Heart left ventricle (tissue), 13 donors: ENCODE results near the gene RBL1.
"Not testable (repeated sequence)": the region's sequence is repeated elsewhere in the genome, so short reads cannot be mapped to it uniquely, and the experiment has no call there.

ENCODE experiments used
- POLR2A ChIP-seq, 2 donors: fragments of 450-650 bp; IDR thresholded peaks; one replicate each; pipeline ENCODE4 v1.6.1; 2017; ENCODE audit warnings: antibody characterized with exemption in 2 of 2, mild to moderate bottlenecking in 2 of 2, moderate library complexity in 2 of 2
- TF ChIP-seq, protein P1 (sequence below), 12 donors: fragments of 200-600 bp; sonication (generic) in 4 of 12; IDR thresholded peaks; one replicate each; pipeline versions ENCODE4 v1.5.0 to v1.8.0; 2018 to 2022; ENCODE audit warnings: antibody characterized with exemption in 12 of 12, mild to moderate bottlenecking in 5 of 12
- donor health status: ischemic (EF 13 %, LVEDD 7.1; RV severe dilation, severe dysfunction).
- donor health status: DM: no; HTN: yes; CAD: no.
- donor health status: DM: no; HTN: no; CAD: no.
- donor health status: ischemic (EF 25% LVEDD 6.9; RV normal size, moderate dysfunction).
- donor health status: ischemic (EF 25% LVEDD 5.7; RV mildly dilated, moderate dysfunction).
- donor health status: ischemic (EF 35%, LVEDD 5.7; RV mildly dilated, moderate dysfunction).
- donor health status: nonischemic (EF 11% LVEDD 7.7; RV severe dilation, severe dysfunction).
- donor health status: DM: yes; HTN: yes; CAD: no.
- donor health status: PGD.
- donor health status: ischemic (EF 29% LVEDD 5.4; RV normal size, mild dysfunction).
- donor health status: nonischemic (EF 23%, LVEDD 6.1; RV moderate dilation, normal function).

DNA sequence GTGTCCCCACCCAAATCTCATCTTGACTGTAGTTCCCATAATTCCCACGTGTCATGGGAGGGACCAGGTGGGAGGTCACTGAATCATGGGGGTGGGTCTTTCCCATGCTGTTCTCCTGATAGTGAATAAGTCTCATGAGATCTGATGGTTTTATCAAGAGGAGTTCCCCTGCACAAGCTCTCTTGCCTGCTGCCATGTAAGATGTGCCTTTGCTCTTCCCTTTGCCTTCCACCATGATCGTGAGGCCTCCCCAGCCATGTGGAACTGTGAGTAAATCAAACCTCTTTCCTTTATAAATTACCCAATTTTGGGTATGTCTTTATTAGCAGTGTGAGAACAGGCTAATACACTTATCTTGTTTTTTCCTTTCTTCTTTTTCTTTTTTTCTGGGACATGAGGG is 56.4 kb downstream of the RBL1 start:
- not testable (repeated sequence) for TF ChIP-seq POLR2A (IDR thresholded peaks at IDR 0.05)
- TF ChIP-seq, protein P1, sequence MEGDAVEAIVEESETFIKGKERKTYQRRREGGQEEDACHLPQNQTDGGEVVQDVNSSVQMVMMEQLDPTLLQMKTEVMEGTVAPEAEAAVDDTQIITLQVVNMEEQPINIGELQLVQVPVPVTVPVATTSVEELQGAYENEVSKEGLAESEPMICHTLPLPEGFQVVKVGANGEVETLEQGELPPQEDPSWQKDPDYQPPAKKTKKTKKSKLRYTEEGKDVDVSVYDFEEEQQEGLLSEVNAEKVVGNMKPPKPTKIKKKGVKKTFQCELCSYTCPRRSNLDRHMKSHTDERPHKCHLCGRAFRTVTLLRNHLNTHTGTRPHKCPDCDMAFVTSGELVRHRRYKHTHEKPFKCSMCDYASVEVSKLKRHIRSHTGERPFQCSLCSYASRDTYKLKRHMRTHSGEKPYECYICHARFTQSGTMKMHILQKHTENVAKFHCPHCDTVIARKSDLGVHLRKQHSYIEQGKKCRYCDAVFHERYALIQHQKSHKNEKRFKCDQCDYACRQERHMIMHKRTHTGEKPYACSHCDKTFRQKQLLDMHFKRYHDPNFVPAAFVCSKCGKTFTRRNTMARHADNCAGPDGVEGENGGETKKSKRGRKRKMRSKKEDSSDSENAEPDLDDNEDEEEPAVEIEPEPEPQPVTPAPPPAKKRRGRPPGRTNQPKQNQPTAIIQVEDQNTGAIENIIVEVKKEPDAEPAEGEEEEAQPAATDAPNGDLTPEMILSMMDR (IDR thresholded peaks at IDR 0.05) = not testable (repeated sequence)
